Activated B cell treated with CpG ODN at 0.5 μM for 24 hours (primary cell): ENCODE measurements around the gene PPP2R5A. TPM values are rescaled to one million over a fixed set of nuclear protein-coding genes. Genes with fewer than 3 reads are reported as not detected.

ENCODE experiments used
- ATAC-seq: fragments of 200-7000 bp; cut with Tn5 transposase; one replicate; pipeline ENCODE4 v1.10.0; 2021; ENCODE audit warnings: low read depth, mild to moderate bottlenecking, moderate library complexity
- CTCF ChIA-PET: fragments of 350-600 bp; sonication (Branson Sonifier 250); formaldehyde crosslinking; loops from one replicate; lab custom pipeline; 2021; ENCODE audit warnings: antibody characterized with exemption; lab: Charles Lee
- POLR2A ChIA-PET: fragments of 350-600 bp; sonication (Branson Sonifier 250); formaldehyde crosslinking; loops from one replicate; lab custom pipeline; 2021; ENCODE audit warnings: antibody characterized with exemption; lab: Charles Lee
- DNase-seq: peaks from one replicate; pipeline ENCODE4 v3.0.0; 2022
- H3K27ac Mint-ChIP-seq: one replicate; pipeline ENCODE4 v1.8.0; 2020; ENCODE audit warnings: mixed read lengths
- H3K27me3 Mint-ChIP-seq: one replicate; pipeline ENCODE4 v1.8.0; 2021; ENCODE audit warnings: mixed read lengths
- H3K36me3 Mint-ChIP-seq: one replicate; pipeline ENCODE4 v1.8.0; 2021; ENCODE audit warnings: low read depth, mixed read lengths
- H3K4me1 Mint-ChIP-seq: one replicate; pipeline ENCODE4 v1.8.0; 2021; ENCODE audit warnings: mixed read lengths
- H3K4me3 Mint-ChIP-seq: one replicate; pipeline ENCODE4 v1.8.0; 2020; ENCODE audit warnings: mild to moderate bottlenecking, mixed read lengths
- H3K9me3 Mint-ChIP-seq: one replicate; pipeline ENCODE4 v1.8.0; 2020; ENCODE audit warnings: mixed read lengths
- intact Hi-C: fragments of 100-400 bp; cut with micrococcal nuclease; formaldehyde crosslinking; loops from one replicate; pipeline ENCODE4 v1.15.1; 2024
- total RNA-seq: library from RNA; stranded (reverse); gene quantifications from 2 replicates; pipeline ENCODE4 v1.2.3, GENCODE V29; 2022
- TF ChIP-seq, protein P1 (sequence below): fragments of 200-600 bp; IDR thresholded peaks from one replicate; pipeline ENCODE4 v1.8.0; 2022; ENCODE audit warnings: antibody characterized with exemption, mild to moderate bottlenecking

Gene PPP2R5A
- total RNA-seq, 1 donor from 2014 or later: 31.6 TPM

GRCh38 chr1:212310383-212310782 lies 25.2 kb downstream of the PPP2R5A start:
- Mint-ChIP-seq H3K36me3 (peaks cover 47% of the 10 kb centered on the region), H3K27me3 (no peaks in the 10 kb centered on the region), H3K27ac (peak overlapping the region; percentile 30), H3K4me1 (peaks cover 39% of the 10 kb centered on the region), H3K4me3 (no peak overlapping the region), H3K9me3 (peaks cover 3% of the 10 kb centered on the region)
- TF ChIP-seq, protein P1, sequence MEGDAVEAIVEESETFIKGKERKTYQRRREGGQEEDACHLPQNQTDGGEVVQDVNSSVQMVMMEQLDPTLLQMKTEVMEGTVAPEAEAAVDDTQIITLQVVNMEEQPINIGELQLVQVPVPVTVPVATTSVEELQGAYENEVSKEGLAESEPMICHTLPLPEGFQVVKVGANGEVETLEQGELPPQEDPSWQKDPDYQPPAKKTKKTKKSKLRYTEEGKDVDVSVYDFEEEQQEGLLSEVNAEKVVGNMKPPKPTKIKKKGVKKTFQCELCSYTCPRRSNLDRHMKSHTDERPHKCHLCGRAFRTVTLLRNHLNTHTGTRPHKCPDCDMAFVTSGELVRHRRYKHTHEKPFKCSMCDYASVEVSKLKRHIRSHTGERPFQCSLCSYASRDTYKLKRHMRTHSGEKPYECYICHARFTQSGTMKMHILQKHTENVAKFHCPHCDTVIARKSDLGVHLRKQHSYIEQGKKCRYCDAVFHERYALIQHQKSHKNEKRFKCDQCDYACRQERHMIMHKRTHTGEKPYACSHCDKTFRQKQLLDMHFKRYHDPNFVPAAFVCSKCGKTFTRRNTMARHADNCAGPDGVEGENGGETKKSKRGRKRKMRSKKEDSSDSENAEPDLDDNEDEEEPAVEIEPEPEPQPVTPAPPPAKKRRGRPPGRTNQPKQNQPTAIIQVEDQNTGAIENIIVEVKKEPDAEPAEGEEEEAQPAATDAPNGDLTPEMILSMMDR: no peak
- DNase-seq (no peak), ATAC-seq (no peak)
- intact Hi-C loops: no loop called here
- POLR2A ChIA-PET: no interaction called here
- CTCF ChIA-PET: interaction anchor here (1.1 to 2.5 kb wide), 3 partner anchors 18 to 239 kb away, joined by 3 to 16 read pairs (median 4); no protein-coding TSS in a partner anchor

- intact Hi-C loops: no loop called here
- Mint-ChIP-seq H3K36me3 (peaks cover 47% of the 10 kb centered on the region), H3K27me3 (no peaks in the 10 kb centered on the region), H3K4me3 (no peak overlapping the region), H3K27ac (no peak overlapping the region), H3K9me3 (peaks cover 3% of the 10 kb centered on the region), H3K4me1 (peaks cover 39% of the 10 kb centered on the region)
- no peak for DNase-seq
- ChIA-PET POLR2A (interaction anchor here (0.6 to 0.9 kb wide), 2 partner anchors 26 to 137 kb away, joined by 3 to 6 read pairs; no protein-coding TSS in a partner anchor), CTCF (interaction anchor here (0.6 to 2.5 kb wide), 2 partner anchors 241 to 678 kb away, joined by 3 to 16 read pairs; no protein-coding TSS in a partner anchor)
- TF ChIP-seq, protein P1: no peak
- ATAC-seq: no peak
Measured at GRCh38 chr1:212311836-212312497, 26.8 kb downstream of the PPP2R5A start.

GRCh38 chr1:212313616-212314015 lies 28.4 kb downstream of the PPP2R5A start:
- H3K9me3 Mint-ChIP-seq: peaks cover 3% of the 10 kb centered on the region
- ChIA-PET CTCF (interaction anchor here (0.6 to 1.7 kb wide), 5 partner anchors 22 to 252 kb away, joined by 3 to 8 read pairs (median 5); no protein-coding TSS in a partner anchor), POLR2A (interaction anchor here (0.6 kb wide), 1 partner anchor 11 kb away, joined by 5 read pairs; no protein-coding TSS in a partner anchor)
- H3K27ac Mint-ChIP-seq: no peak overlapping the region
- H3K4me1 Mint-ChIP-seq: peaks cover 34% of the 10 kb centered on the region
- ATAC-seq (no peak), DNase-seq (no peak)
- H3K27me3 Mint-ChIP-seq: no peaks in the 10 kb centered on the region
- intact Hi-C loops: no loop called here
- peaks cover 39% of the 10 kb centered on the region for H3K36me3 Mint-ChIP-seq
- TF ChIP-seq, protein P1: no peak
- no peak overlapping the region for H3K4me3 Mint-ChIP-seq

DNA sequence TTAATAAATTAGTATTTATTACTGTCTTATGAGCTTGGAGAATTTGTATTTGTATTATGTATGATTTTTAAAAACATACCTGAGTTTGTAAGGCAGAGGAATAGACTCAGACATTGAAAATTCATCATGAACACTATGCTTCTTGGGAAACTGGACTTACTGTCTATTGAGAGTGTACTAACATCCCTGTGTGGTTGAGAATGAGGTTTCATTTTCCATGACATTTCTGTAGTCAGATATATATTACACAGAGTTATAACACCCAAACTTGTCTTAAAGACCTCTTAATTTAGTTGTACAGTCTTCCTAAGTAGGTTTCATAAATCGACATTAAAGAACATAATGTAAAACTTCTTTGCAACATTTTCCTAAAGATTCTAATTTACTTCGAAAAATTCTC lies 30.0 kb downstream of the PPP2R5A start:
- H3K27me3 Mint-ChIP-seq: no peaks in the 10 kb centered on the region
- CTCF ChIA-PET: interaction anchor here (0.8 to 1.7 kb wide), 4 partner anchors 61 to 634 kb away, joined by 3 to 8 read pairs (median 4); no protein-coding TSS in a partner anchor
- peaks cover 20% of the 10 kb centered on the region for H3K4me1 Mint-ChIP-seq
- H3K27ac Mint-ChIP-seq: no peak overlapping the region
- TF ChIP-seq, protein P1: no peak
- no peak overlapping the region for H3K4me3 Mint-ChIP-seq
- ATAC-seq (no peak), DNase-seq (no peak)
- POLR2A ChIA-PET: no interaction called here
- peaks cover 27% of the 10 kb centered on the region for H3K36me3 Mint-ChIP-seq
- intact Hi-C loops: no loop called here
- H3K9me3 Mint-ChIP-seq: peaks cover 3% of the 10 kb centered on the region

DNA sequence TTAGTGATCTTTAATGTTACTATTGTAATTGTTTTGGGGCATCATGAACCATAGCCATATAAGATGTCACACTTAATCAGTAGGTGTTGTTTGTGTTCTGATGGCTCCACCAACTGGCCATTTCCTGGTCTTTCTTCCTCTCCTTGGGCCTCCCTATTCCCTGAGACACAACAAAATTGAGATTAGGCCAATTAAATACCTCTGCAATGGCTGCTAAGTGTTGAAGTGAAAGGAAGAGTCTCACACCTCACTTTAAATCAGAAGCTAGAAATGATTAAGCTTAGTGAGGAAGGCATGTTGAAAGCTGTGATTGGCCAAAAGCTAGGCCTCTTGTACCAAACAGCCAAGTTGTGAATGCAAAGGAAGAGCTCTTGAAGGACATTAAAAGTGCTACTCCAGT lies 30.7 kb downstream of the PPP2R5A start:
- TF ChIP-seq, protein P1: no peak
- CTCF ChIA-PET: interaction anchor here (0.7 to 1.0 kb wide), 2 partner anchors 245 to 251 kb away, joined by 3 to 6 read pairs; no protein-coding TSS in a partner anchor
- Mint-ChIP-seq H3K4me3 (no peak overlapping the region), H3K4me1 (peaks cover 14% of the 10 kb centered on the region), H3K27me3 (no peaks in the 10 kb centered on the region), H3K27ac (peak overlapping the region; percentile 41), H3K36me3 (peaks cover 23% of the 10 kb centered on the region), H3K9me3 (peaks cover 3% of the 10 kb centered on the region)
- intact Hi-C loops: no loop called here
- POLR2A ChIA-PET: no interaction called here
- DNase-seq (no peak), ATAC-seq (no peak)
